ENCODE measurements around the gene ELMOD3.

DNA sequence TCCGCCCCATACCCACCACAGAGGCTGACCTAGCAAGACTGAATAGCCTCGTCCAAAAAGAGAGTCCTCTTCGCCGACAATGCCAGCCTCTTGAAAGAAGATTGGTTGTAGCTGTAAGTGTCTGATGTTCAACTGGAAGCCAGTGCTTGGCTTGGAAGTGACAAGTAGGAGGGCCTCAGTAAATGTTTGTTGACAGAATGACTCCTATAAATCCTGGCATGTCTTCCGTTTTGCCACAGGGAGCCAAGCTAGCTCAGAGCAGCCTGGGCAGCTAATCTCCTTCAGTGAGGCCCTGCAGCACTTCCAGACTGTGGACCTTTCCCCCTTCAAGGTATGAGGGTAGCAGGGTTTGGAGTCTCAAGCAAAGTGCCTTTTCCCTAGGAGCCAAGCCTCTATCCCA lies 14.9 kb downstream of the ELMOD3 start:
- TF ChIP-seq, protein P1, sequence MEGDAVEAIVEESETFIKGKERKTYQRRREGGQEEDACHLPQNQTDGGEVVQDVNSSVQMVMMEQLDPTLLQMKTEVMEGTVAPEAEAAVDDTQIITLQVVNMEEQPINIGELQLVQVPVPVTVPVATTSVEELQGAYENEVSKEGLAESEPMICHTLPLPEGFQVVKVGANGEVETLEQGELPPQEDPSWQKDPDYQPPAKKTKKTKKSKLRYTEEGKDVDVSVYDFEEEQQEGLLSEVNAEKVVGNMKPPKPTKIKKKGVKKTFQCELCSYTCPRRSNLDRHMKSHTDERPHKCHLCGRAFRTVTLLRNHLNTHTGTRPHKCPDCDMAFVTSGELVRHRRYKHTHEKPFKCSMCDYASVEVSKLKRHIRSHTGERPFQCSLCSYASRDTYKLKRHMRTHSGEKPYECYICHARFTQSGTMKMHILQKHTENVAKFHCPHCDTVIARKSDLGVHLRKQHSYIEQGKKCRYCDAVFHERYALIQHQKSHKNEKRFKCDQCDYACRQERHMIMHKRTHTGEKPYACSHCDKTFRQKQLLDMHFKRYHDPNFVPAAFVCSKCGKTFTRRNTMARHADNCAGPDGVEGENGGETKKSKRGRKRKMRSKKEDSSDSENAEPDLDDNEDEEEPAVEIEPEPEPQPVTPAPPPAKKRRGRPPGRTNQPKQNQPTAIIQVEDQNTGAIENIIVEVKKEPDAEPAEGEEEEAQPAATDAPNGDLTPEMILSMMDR (IDR thresholded peaks at IDR 0.05 in 4 of 5, conservative IDR thresholded peaks at IDR 0.05 in 1 of 5): no peak
- TF ChIP-seq POLR2A (IDR thresholded peaks at IDR 0.05): no peak
